Measurements from ENCODE around the gene KCNG2.

The KCNG2 gene

DNA sequence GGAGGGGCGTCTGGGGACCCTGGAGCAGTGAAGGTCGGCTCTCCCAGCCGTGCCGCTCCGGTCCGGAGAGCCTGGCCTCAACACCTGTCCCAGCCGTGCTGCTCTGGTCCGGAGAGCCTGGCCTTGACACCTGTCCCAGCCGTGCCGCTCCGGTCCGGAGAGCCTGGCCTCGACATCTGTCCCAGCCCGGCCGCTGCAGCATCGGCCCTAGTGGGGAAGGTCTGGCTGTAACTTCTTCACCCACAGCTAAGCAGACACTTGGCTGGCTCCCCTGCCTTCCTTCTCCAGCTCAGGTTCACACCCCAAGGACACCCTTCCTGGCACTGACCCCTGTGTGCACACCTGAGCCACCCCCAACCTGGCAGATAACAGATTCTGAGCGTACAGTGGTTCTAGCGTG, 4.6 kb downstream of the KCNG2 start:
- no peaks in the 10 kb centered on the region for H3K9me3 ChIP-seq (replicated peaks in 1 of 2; ENCODE audit: control insufficient read depth in 2 of 2, insufficient read depth in 1 of 2, low read depth in 1 of 2, low read length in 2 of 2)
- peak overlapping the region; percentile 45 for H3K9ac ChIP-seq (ENCODE audit: low read depth, low read length, poor library complexity)
- H2BK120ac ChIP-seq (ENCODE audit: low read depth, low read length), result no peak overlapping the region
- no peak overlapping the region for H4K8ac ChIP-seq (ENCODE audit: low read depth, low read length)
- H2BK15ac ChIP-seq (ENCODE audit: low read length), result no peak overlapping the region
- H3K4me2 ChIP-seq (ENCODE audit: insufficient read depth, low read length, poor library complexity, severe bottlenecking), result no peak overlapping the region
- H2BK12ac ChIP-seq (ENCODE audit: low read length), result no peak overlapping the region
- H2AK5ac ChIP-seq (ENCODE audit: low read depth, low read length), result no peak overlapping the region
- no peak for DNase-seq (ENCODE audit: low spot score)
- no peak overlapping the region for H3K18ac ChIP-seq (ENCODE audit: low read length)
- no peaks in the 10 kb centered on the region for H3K36me3 ChIP-seq (replicated peaks in 1 of 2; ENCODE audit: control insufficient read depth in 2 of 2, insufficient read depth in 2 of 2, low read length in 2 of 2)
- no peak overlapping the region for H2BK5ac ChIP-seq (ENCODE audit: low read length)
- H3K4ac ChIP-seq (ENCODE audit: low read length), result no peak overlapping the region
- peaks cover 0 to 3% of the 10 kb centered on the region in 2 donors for H3K4me1 ChIP-seq (ENCODE audit: control insufficient read depth in 2 of 2, insufficient read depth in 1 of 2, low read depth in 1 of 2, low read length in 2 of 2)
- peaks cover 9 to 70% (median 28%) of the 10 kb centered on the region in 3 experiments for H3K27me3 ChIP-seq (ENCODE audit: control insufficient read depth in 3 of 3, insufficient read depth in 3 of 3, low read depth in 1 of 3, low read length in 3 of 3)
- no CpG with 5 or more reads among the region's 18 CpGs for WGBS, 2 donors (ENCODE audit: extremely low coverage in 2 of 2, insufficient read length in 2 of 2, insufficient replicate concordance in 1 of 2)
- no peak overlapping the region for H3K23ac ChIP-seq (ENCODE audit: low read depth, low read length, poor library complexity)
- H3K14ac ChIP-seq (ENCODE audit: low read length), result no peak overlapping the region
- H2AFZ ChIP-seq (ENCODE audit: low read length), result no peak overlapping the region
- no peak overlapping the region for H4K91ac ChIP-seq (ENCODE audit: low read depth, low read length, poor library complexity)
- no peak overlapping the region for H3K4me3 ChIP-seq (ENCODE audit: low read length in 2 of 2)
- H3K79me1 ChIP-seq (ENCODE audit: low read depth, low read length), result no peaks in the 10 kb centered on the region
- no peak overlapping the region for H3K27ac ChIP-seq (replicated peaks; ENCODE audit: low read length)

DNA sequence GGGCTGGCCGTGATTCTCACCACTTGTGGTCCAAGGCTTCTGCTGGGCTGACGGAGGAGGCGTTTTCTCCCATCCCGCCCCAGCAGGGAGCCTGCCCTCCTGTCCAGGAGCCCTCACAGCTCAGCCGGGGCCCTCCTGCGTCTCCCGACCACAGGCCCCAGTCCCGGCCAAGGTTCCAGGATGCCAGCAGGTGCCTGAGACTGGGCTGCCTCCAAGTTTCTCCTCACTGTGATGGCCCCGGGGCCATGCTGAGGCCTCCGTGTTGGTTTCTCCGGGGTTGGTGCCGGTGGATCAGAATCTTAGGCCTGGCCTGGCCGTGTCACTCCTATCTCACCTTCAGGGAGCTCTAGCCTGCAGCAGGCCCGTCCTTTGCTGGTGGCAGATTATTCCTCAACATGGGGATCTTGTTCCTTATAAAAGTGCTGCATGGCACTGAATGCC, 5.9 kb downstream of the KCNG2 start:
- H3K79me1 ChIP-seq (ENCODE audit: low read depth, low read length), result no peaks in the 10 kb centered on the region
- H2BK15ac ChIP-seq (ENCODE audit: low read length), result peak overlapping the region; percentile 55
- H2BK120ac ChIP-seq (ENCODE audit: low read depth, low read length), result no peak overlapping the region
- H3K4ac ChIP-seq (ENCODE audit: low read length), result peak overlapping the region; percentile 89
- no peak overlapping the region for H4K91ac ChIP-seq (ENCODE audit: low read depth, low read length, poor library complexity)
- WGBS, 2 donors (ENCODE audit: extremely low coverage in 2 of 2, insufficient read length in 2 of 2, insufficient replicate concordance in 1 of 2), result no CpG with 5 or more reads among the region's 14 CpGs
- no peak for DNase-seq (ENCODE audit: low spot score)
- no peak overlapping the region for H4K8ac ChIP-seq (ENCODE audit: low read depth, low read length)
- no peak overlapping the region for H3K27ac ChIP-seq (replicated peaks; ENCODE audit: low read length)
- H3K18ac ChIP-seq (ENCODE audit: low read length), result no peak overlapping the region
- H3K4me2 ChIP-seq (ENCODE audit: insufficient read depth, low read length, poor library complexity, severe bottlenecking), result no peak overlapping the region
- H3K14ac ChIP-seq (ENCODE audit: low read length), result peak overlapping the region; percentile 71
- H3K9me3 ChIP-seq (replicated peaks in 1 of 2; ENCODE audit: control insufficient read depth in 2 of 2, insufficient read depth in 1 of 2, low read depth in 1 of 2, low read length in 2 of 2), result no peaks in the 10 kb centered on the region
- H2BK5ac ChIP-seq (ENCODE audit: low read length), result no peak overlapping the region
- peak overlapping the region; percentile 10 for H3K23ac ChIP-seq (ENCODE audit: low read depth, low read length, poor library complexity)
- no peak overlapping the region for H3K9ac ChIP-seq (ENCODE audit: low read depth, low read length, poor library complexity)
- no peak overlapping the region for H2AK5ac ChIP-seq (ENCODE audit: low read depth, low read length)
- H3K27me3 ChIP-seq (ENCODE audit: control insufficient read depth in 3 of 3, insufficient read depth in 3 of 3, low read depth in 1 of 3, low read length in 3 of 3), result peaks cover 3 to 61% (median 19%) of the 10 kb centered on the region in 3 experiments
- H3K4me1 ChIP-seq (ENCODE audit: control insufficient read depth in 2 of 2, insufficient read depth in 1 of 2, low read depth in 1 of 2, low read length in 2 of 2), result no peaks in the 10 kb centered on the region
- no peak overlapping the region for H3K4me3 ChIP-seq (ENCODE audit: low read length in 2 of 2)
- H3K36me3 ChIP-seq (replicated peaks in 1 of 2; ENCODE audit: control insufficient read depth in 2 of 2, insufficient read depth in 2 of 2, low read length in 2 of 2), result no peaks in the 10 kb centered on the region
- H2BK12ac ChIP-seq (ENCODE audit: low read length), result no peak overlapping the region
- no peak overlapping the region for H2AFZ ChIP-seq (ENCODE audit: low read length)

DNA sequence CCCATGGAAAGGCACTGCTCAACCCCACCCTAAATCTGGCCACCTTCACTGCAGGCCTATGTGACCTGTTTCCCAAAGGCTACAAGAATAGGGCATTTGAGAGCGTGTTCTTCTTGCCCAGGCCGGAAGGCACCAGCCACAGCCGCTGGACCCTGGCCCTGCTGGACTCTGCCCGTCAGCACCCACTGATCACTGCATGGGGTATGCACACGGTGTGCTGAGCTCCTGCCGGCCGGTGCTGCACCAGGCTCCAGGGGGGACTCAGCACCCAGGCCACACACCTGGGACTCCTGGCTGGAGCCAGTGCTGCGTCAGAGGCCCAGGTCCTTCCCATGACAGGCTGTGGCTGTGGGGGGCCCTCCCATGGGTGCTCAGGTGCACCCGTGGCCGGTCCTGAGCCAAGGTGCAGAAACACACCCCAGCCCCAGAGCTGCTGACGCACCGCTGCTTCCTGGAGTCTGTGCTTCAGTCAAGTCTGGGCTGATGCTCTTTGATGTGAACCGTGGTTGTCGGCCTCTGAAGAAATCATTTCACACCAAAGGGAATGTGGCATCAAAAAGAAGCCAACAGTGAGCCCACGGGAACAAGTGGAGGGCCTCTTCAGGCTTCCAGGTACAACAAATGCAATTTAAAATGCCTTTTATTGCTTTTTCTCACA, 6.5 kb downstream of the KCNG2 start:
- H3K36me3 ChIP-seq (replicated peaks in 1 of 2; ENCODE audit: control insufficient read depth in 2 of 2, insufficient read depth in 2 of 2, low read length in 2 of 2), result no peaks in the 10 kb centered on the region
- H3K27ac ChIP-seq (replicated peaks; ENCODE audit: low read length), result no peak overlapping the region
- no peak overlapping the region for H2BK120ac ChIP-seq (ENCODE audit: low read depth, low read length)
- H3K4me1 ChIP-seq (ENCODE audit: control insufficient read depth in 2 of 2, insufficient read depth in 1 of 2, low read depth in 1 of 2, low read length in 2 of 2), result no peaks in the 10 kb centered on the region
- H2BK12ac ChIP-seq (ENCODE audit: low read length), result no peak overlapping the region
- no peak overlapping the region for H2BK5ac ChIP-seq (ENCODE audit: low read length)
- peak overlapping the region; percentile 66 for H3K4ac ChIP-seq (ENCODE audit: low read length)
- peak overlapping the region; percentile 44 for H3K9ac ChIP-seq (ENCODE audit: low read depth, low read length, poor library complexity)
- DNase-seq (ENCODE audit: low spot score), result no peak
- H3K79me1 ChIP-seq (ENCODE audit: low read depth, low read length), result no peaks in the 10 kb centered on the region
- no peak overlapping the region for H3K4me3 ChIP-seq (ENCODE audit: low read length in 2 of 2)
- H3K18ac ChIP-seq (ENCODE audit: low read length), result no peak overlapping the region
- peak overlapping the region; percentile 85 for H3K23ac ChIP-seq (ENCODE audit: low read depth, low read length, poor library complexity)
- H3K14ac ChIP-seq (ENCODE audit: low read length), result peak overlapping the region; percentile 71
- H3K4me2 ChIP-seq (ENCODE audit: insufficient read depth, low read length, poor library complexity, severe bottlenecking), result no peak overlapping the region
- H2BK15ac ChIP-seq (ENCODE audit: low read length), result no peak overlapping the region
- H4K8ac ChIP-seq (ENCODE audit: low read depth, low read length), result peak overlapping the region; percentile 43
- WGBS, 2 donors (ENCODE audit: extremely low coverage in 2 of 2, insufficient read length in 2 of 2, insufficient replicate concordance in 1 of 2), result no CpG with 5 or more reads among the region's 15 CpGs
- H4K91ac ChIP-seq (ENCODE audit: low read depth, low read length, poor library complexity), result no peak overlapping the region
- no peak overlapping the region for H2AFZ ChIP-seq (ENCODE audit: low read length)
- H3K27me3 ChIP-seq (ENCODE audit: control insufficient read depth in 3 of 3, insufficient read depth in 3 of 3, low read depth in 1 of 3, low read length in 3 of 3), result peaks cover 0 to 55% (median 13%) of the 10 kb centered on the region in 3 experiments
- H3K9me3 ChIP-seq (replicated peaks in 1 of 2; ENCODE audit: control insufficient read depth in 2 of 2, insufficient read depth in 1 of 2, low read depth in 1 of 2, low read length in 2 of 2), result no peaks in the 10 kb centered on the region
- peak overlapping the region; percentile 90 for H2AK5ac ChIP-seq (ENCODE audit: low read depth, low read length)

DNA sequence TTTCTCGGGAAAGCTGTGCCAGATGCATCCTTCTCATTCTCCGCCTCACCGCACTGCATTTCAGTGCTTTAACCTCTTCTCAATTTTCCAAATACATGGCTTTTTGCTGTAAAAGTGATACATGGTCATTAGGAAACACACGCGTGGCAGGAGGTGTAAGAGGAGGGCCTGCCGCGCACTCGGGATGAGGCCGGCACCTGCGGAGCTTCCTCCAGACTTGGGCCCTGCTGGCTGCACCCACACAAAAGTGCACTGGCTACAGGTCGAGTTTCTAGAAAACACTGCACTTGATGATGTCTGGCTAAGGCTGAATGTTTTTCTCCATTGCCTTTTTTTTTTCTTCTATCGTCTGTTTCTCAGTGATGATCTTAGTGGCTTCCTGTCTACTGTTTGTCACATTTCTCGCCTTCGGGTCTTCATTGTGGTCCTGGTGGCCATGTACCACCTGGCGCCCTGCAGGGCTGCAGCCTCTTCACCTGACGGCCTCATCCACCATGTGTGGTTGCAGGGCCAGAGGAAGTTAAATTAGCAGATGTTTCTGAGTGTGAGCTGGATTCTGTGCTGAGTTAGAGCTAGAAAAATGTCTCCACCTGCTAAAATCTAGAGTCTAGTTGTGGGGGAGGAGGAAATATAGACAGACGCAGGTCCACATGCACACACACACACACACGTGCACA, 7.6 kb downstream of the KCNG2 start:
- Histone ChIP-seq H3K79me1 (ENCODE audit: low read depth, low read length) (no peaks in the 10 kb centered on the region), H3K9me3 (replicated peaks in 1 of 2; ENCODE audit: control insufficient read depth in 2 of 2, insufficient read depth in 1 of 2, low read depth in 1 of 2, low read length in 2 of 2) (no peaks in the 10 kb centered on the region), H2BK12ac (ENCODE audit: low read length) (no peak overlapping the region), H3K27me3 (ENCODE audit: control insufficient read depth in 3 of 3, insufficient read depth in 3 of 3, low read depth in 1 of 3, low read length in 3 of 3) (peaks cover 0 to 44% (median 2%) of the 10 kb centered on the region in 3 experiments), H2BK5ac (ENCODE audit: low read length) (no peak overlapping the region), H2AFZ (ENCODE audit: low read length) (no peak overlapping the region), H2BK120ac (ENCODE audit: low read depth, low read length) (no peak overlapping the region), H3K27ac (replicated peaks; ENCODE audit: low read length) (no peak overlapping the region), H3K4me2 (ENCODE audit: insufficient read depth, low read length, poor library complexity, severe bottlenecking) (no peak overlapping the region), H2AK5ac (ENCODE audit: low read depth, low read length) (no peak overlapping the region), H3K4me3 (ENCODE audit: low read length in 2 of 2) (no peak overlapping the region), H2BK15ac (ENCODE audit: low read length) (no peak overlapping the region), H3K9ac (ENCODE audit: low read depth, low read length, poor library complexity) (no peak overlapping the region), H4K91ac (ENCODE audit: low read depth, low read length, poor library complexity) (no peak overlapping the region), H4K8ac (ENCODE audit: low read depth, low read length) (no peak overlapping the region), H3K4me1 (ENCODE audit: control insufficient read depth in 2 of 2, insufficient read depth in 1 of 2, low read depth in 1 of 2, low read length in 2 of 2) (no peaks in the 10 kb centered on the region), H3K14ac (ENCODE audit: low read length) (no peak overlapping the region), H3K4ac (ENCODE audit: low read length) (no peak overlapping the region), H3K36me3 (replicated peaks in 1 of 2; ENCODE audit: control insufficient read depth in 2 of 2, insufficient read depth in 2 of 2, low read length in 2 of 2) (no peaks in the 10 kb centered on the region), H3K18ac (ENCODE audit: low read length) (no peak overlapping the region), H3K23ac (ENCODE audit: low read depth, low read length, poor library complexity) (no peak overlapping the region)
- DNase-seq (ENCODE audit: low spot score), result no peak
- no CpG with 5 or more reads among the region's 18 CpGs for WGBS, 2 donors (ENCODE audit: extremely low coverage in 2 of 2, insufficient read length in 2 of 2, insufficient replicate concordance in 1 of 2)

Data from neuronal stem cell (in vitro differentiated cells).